AG09309 (cell line): Measurements from ENCODE around the gene TYROBP.
"Not testable (repeated sequence)": the region's sequence is repeated elsewhere in the genome, so short reads cannot be mapped to it uniquely, and the experiment has no call there.

ENCODE experiments used
- DNase-seq: peaks from one replicate; pipeline ENCODE4 v3.0.0-alpha.2; 2010; ENCODE audit warnings: low read depth
- H3K4me3 ChIP-seq: 2 replicates; pipeline ENCODE4 v1.5.1; 2011; ENCODE audit warnings: mild to moderate bottlenecking, low read depth, low read length, moderate library complexity; ENCODE audit not compliant: control insufficient read depth
- CTCF ChIP-seq: IDR thresholded peaks from 2 replicates; pipeline ENCODE4 v1.5.1; 2011; ENCODE audit warnings: mild to moderate bottlenecking, low read depth, low read length, inconsistent platforms; ENCODE audit not compliant: insufficient read depth, control insufficient read depth; ENCODE audit errors: missing control alignments

The TYROBP gene

DNA sequence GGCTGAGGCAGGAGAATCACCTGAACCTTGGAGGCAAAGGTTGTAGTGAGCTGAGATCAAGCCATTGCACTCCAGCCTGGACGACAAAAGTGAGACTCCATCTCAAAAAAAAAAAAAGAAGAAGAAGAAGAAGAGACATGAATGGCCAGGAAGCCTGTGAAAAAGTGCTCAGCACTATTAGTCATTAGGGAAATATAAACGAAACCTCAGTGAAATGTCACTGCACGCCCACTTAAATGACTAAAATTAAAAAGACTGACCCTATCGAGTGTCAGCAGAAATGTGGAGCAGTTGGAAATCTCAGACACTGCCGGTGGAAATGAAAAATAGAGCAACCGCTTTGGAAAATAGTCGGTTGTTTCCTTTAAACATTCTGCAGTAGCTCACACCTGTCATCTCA is 5.5 kb upstream of the TYROBP start:
- H3K4me3 ChIP-seq, result no peak overlapping the region
- TF ChIP-seq CTCF, result no peak
- DNase-seq, result no peak

DNA sequence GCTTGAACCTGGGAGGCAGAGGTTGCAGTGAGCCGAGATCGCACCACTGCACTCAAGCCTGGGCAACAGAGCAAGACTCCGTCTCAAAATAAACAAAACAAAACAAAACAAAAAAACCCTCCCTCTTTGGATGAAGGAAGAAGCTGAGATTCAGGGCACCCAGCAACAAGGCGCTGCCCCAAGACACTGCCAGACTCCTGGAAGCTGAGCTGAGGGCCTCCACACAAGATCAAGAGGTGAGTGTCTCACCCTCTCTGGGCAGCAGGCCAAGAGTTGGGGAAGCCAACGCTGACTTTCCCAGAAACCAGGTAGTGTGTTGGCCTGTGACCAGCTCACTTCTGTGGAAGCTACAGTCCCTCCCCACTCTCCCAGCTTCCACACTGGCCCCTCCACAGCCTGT is 3.7 kb upstream of the TYROBP start:
- TF ChIP-seq CTCF, result no peak
- no peak for DNase-seq
- no peak overlapping the region for H3K4me3 ChIP-seq

DNA sequence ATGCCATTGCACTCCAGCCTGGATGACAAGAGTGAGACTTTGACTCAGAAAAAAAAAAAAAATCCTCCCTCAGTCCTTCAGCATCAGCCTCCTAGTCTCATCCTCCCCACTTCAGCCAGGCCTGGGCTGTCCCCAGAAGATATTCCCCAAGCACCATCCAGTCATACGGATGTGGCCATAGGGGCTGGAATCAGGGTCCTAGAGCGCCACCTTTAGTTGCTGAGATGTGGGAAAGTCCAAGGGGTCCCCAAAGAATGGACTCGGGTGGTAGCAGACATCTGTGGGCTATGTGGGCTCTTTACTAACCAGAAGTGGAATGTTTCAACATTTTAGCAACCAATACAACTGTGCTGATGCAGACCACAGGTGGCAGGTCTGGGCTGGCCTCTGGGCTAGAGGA is 3.1 kb upstream of the TYROBP start:
- no peak for TF ChIP-seq CTCF
- DNase-seq, result no peak
- no peak overlapping the region for H3K4me3 ChIP-seq

- H3K4me3 ChIP-seq, DNase-seq: not testable (repeated sequence)
These were observed 2.3 kb upstream of the TYROBP start for GRCh38 chr19:35910355-35910754.

- no peak for TF ChIP-seq CTCF
- DNase-seq, result no peak
- H3K4me3 ChIP-seq, result no peak overlapping the region
These were observed 1.6 kb upstream of the TYROBP start for GRCh38 chr19:35909684-35910035.

DNA sequence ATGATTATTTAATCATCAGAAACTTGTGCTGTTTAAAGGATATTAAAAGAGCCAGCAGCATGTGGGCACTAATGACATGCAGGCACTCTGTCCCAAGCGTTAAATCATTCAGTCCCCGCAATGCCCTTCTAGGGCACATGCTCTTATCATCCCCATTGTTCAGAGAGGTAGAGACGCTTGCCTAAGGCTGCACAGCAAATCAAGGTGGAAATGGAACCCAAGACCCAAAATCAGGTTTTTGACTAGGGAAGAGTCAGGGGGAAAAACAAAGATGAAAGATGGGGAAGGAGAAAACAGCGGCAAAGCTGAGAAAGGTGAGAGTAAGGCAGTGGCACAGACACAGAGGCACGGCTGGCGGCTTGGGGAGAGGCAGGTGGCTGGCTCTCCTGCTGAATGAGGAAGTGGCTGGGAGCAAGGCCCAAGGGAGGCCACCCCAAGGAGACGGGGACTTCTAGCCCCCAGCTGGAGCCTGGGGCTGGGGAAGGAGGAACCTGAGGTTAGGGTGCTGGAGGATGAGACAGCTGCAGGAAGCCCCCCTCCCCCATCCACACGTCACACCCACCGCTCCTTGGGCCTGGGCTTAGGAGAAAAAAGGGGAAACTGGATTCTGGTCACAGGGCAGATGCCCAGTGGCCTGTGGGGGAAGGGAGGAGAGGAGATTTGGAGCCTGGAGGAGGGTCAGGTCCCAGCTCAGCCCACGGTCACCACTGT is 1.0 kb upstream of the TYROBP start:
- H3K4me3 ChIP-seq, result no peak overlapping the region
- no peak for TF ChIP-seq CTCF
- DNase-seq, result no peak

- no peak for TF ChIP-seq CTCF
- H3K4me3 ChIP-seq, result no peak overlapping the region
- DNase-seq, result no peak
These were observed 734 bp downstream of the TYROBP start for GRCh38 chr19:35907377-35907745.
